T follicular helper cell (primary cell): ENCODE data around the gene INSYN2B.
"Not testable (repeated sequence)": the region's sequence is repeated elsewhere in the genome, so short reads cannot be mapped to it uniquely, and the experiment has no call there.

Experiments
- DNase-seq: peaks from one replicate; pipeline ENCODE4 v3.0.0-alpha.2; 2020; ENCODE audit warnings: low read depth

INSYN2B gene

DNA sequence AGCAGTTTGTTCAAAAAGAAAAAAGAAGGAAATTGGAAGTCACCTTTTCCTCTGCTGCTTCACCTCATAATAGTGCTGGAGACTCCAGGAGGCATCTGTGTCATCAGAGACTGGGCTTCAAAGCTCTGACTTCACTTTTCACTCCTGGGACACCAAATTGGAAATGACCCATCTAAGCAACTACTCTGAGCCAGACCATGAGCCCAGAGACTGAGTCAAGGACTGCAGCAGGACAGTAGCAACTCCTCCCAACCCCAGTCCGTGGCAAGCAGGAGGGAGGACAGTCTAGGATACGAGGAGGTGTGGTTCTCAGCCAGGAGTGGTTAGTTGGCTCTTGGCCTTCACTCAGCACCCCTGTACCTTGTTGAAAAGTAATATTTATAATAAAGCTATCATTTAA is 131.5 kb downstream of the INSYN2B start:
- no peak for DNase-seq

DNA sequence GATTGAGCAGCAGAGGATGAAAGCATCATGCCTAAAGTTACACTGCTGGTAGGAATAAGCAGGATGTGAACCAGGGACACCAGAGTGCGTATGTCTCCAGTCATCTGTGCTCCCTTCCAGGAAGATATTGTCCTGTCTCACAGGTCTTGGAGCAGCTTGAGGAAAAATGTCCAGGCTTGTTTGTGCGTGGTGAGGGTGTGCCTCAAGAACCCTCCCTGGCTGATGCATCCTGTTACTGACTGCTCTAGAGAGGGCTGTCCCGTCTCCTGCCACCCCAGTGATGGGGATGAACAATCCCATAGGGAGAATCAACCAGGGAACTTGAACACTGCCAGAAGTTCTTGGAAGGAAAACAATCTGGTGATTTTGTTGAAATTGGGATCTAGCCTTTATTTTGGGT is 132.0 kb downstream of the INSYN2B start:
- no peak for DNase-seq

DNA sequence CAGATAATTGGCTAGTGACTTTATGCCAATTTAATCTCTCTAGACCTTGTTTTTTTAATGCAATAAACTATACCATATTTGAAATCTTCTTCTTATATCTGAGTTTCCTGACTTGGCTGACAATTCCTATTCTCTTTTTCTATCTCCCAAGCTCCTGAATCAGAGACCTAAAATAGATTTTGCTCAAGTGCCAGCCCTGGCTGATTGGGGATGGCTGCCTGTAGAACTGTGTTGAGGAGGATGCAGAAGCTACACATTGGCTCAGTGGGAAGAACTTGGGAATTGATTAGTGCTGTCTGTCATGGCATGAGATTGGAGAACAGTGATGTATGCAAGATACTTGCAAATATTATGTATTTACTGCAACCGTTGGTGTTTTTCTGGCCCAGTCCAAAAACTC is 132.8 kb downstream of the INSYN2B start:
- no peak for DNase-seq

DNA sequence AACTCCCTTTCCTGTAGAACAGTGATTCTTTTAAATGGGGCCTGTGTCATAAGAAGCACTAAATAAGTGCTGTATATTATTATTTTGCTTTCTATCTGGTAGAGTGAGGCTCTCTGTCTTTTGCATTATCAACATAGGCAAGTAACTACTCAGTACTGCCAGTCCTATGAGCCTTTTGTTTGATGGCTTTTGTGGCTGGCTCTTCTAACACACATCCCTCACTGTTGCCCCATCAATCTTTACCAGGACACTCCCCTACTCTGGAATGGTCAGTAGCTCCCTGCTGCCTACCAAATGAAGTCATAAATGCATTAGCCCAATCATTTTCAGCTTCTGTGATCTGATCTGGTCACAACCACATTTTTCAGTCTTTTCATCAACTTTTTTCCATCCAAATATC is 137.6 kb downstream of the INSYN2B start:
- no peak for DNase-seq

DNA sequence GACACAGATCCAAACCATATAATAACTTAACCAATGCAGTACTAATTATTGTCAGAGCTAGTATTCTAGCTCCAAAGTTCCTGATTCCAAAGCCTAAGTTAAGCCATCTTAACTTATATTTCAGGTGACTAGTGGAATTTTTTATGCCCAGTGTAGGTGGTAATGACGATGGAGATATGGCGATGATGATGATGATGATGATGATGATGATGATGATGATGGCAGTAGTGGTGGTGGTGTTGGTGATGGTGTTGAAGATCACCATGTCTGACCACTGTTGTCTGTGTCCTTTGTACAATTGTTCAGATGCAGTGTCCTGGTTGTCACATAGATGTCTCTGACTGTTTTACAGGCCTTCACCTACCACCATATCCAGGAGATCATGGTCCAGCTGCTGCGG is 139.9 kb downstream of the INSYN2B start:
- no peak for DNase-seq

DNA sequence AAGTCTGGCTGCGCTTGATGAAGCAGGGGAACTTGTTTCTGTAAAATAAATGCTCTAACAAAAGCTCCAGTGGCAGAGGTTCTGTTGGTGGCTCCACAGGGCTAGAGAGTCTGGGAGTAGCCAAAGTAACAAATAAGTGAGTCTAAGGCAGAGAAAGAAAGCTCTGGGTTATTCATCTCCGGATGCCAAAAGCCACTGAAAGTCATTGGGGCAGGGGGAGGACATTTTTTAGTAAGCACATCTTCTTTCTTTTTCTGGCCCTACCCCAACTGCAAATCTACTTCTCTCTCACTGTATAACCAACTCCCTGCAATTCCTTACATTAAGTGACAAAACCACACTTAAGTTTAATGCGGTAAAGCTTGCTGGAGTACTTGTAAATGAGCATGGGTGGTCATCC is 141.6 kb downstream of the INSYN2B start:
- DNase-seq = no peak

DNA sequence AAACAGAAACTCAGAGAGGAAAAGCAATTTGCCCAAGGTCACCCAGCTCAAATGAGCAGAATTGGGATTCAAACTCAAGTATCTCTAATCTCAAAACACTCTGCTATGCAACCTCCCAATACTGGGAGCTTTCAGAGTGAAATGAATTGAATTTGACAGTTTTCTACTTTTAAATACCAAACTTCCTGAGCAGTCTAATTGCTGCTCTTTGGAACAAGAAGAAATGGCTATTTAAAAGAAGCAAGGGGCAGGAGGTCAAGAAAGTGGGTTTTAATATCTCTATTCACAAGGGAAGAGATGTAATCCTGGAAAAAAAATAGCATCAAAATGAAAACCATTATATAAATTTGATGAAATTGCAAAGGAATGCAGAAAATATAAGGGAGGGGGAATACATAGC is 142.6 kb downstream of the INSYN2B start:
- no peak for DNase-seq

DNA sequence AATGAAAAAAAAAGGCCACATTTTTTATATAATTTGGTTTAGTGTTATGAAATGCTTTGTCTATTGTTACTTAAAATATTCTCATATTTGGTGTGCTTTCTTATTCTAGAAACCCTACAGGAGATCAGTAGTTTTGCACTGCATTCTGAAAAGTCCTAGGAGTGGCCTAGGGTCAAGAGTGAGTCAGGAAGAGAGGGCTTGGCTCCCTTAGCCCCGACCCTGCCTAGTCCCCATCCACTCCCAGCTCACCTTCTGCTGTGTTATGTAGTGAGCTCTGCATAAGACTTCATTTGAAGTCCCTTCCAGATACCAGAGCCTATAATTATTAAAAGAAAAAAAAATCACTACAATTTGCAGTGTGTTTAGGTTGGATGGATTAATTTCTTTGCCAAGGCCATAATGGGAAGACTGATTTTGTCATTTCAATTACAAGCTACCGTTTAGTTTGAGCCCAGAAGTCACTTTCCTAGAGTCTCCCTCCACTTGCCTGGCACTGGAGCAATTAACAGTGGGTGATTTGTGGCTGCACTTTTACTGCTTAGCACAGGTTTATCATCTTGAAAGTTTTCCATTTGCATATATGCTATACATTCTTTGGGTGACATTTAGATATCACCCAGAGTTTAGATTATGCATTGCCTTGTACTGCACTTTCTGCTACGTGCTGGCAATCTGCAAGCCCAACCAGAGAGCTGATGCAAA is 143.3 kb downstream of the INSYN2B start:
- no peak for DNase-seq

DNA sequence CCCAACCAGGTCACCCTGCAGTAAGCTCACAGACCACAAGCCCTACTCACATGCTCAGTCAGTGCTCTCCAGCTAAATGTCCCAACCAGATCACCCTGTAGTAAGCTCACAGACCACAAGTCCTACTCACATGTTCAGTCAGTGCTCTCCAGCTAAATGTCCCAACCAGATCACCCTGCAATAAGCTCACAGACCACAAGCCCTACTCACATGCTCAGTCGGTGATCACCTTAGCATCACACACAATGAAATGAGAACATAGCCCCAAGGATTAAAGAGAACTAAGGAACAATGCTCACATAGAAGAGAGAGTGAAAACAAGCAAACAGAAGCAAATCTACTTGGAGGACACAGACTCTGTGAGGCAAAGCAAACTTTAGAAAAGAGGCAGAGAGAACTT is 145.8 kb downstream of the INSYN2B start:
- DNase-seq = not testable (repeated sequence)

DNA sequence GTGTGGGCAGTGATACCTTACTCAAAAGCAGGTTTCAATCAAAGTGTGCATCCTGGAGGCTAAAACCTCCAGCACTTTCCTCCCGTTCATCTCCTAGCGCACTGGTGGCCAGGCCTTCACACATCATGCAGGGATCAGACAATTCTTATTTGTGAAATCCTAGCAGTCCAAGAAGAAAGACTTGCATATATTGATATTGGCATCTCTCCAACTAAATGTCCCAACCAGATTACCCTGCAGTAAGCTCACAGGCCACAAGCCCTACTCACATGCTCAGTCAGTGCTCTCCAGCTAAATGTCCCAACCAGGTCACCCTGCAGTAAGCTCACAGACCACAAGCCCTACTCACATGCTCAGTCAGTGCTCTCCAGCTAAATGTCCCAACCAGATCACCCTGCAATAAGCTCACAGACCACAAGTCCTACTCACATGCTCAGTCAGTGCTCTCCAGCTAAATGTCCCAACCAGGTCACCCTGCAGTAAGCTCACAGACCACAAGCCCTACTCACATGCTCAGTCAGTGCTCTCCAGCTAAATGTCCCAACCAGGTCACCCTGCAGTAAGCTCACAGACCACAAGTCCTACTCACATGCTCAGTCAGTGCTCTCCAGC is 146.5 kb downstream of the INSYN2B start:
- not testable (repeated sequence) for DNase-seq

DNA sequence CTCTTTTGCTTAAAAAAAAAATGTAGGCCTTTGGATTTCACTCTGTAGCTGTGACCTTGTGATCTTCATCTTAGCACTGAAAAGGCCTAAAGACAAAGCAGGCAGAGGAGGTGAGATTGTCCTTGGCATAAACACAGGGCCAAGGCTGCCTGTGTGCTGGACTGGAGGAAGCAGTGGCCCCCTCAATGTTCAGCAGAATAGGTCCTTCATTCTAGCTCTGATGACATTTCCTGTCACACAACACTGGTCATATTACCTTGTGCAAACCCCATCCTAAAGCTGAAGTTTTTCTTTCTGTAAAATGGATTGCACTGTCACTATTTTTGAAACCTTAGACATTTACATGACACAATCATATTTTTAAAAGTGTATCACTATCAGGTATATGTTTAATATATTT is 147.4 kb downstream of the INSYN2B start:
- DNase-seq = no peak

DNA sequence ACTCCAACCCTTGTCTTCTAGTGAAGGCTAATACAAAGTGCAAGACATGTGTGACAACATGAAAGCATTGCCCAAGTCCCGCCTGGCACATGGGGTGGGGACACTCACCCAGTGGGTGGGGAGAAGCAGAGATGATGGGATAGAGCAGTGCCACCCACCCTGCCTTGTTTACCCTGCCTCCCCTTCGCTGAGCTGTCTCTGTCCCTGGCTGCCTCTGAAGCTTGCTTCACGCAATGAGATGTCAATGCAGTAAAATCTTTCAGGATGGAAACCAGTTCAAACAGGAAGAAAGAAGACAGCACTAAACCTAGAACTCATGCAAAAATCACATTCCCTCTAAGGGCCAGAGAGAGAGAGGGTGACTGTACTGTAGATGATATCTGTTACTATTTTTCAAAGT is 148.0 kb downstream of the INSYN2B start:
- no peak for DNase-seq

DNA sequence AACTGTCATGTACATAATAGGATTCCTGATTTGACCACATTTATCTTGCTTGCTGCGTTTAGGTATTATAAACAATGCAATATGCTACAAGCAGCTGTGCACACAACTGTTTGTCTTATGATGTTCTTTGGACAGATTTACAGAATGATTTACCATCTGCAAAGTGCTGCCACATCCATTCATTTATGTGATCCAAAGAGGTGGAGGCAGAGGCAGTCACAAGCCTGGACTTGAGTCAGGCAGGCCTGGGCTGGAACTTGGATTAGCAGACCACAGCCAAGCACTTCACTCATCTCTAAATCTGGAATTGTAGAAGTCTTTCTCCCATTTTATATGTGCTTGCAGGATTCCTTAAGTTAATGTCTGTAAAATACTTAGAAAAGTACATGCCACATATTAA is 149.0 kb downstream of the INSYN2B start:
- DNase-seq = no peak

DNA sequence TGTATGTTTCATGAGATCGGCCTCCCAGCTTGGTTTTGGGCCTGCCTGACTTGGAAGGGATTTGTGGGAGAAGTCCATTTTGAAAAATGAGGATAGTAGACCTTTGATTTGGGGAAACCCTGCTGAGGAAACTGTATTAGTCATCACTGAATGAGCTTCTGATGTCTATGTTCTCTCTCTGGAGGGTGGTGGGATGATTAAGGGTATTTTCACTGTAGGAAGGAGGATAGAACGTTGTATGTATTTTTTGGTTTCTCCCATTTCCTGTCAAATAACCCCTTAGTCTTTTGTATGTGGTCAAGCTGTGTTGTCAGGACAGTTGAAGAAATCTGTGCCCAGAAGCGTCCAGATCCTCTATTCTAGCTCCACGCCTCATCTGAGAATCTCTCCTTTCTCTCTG is 151.9 kb downstream of the INSYN2B start:
- DNase-seq = no peak

DNA sequence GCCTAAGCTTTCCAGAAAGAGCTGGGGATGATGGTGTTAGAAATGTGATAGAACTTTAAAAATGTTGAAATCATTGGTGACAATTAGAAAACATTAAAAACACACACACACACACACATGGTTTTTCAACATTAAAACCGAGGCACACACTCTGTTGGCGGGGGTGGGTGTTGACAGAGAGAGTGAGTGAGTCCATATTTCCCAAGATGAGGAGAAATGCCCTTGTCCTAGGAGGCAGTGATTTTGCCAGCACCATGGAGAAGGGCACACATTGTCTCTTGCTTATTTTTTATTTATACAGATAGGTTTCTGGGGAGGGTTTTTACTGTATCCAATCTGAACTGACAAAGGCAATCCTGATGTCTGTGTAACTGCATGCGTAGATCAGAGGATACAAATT is 152.5 kb downstream of the INSYN2B start:
- DNase-seq = no peak

DNA sequence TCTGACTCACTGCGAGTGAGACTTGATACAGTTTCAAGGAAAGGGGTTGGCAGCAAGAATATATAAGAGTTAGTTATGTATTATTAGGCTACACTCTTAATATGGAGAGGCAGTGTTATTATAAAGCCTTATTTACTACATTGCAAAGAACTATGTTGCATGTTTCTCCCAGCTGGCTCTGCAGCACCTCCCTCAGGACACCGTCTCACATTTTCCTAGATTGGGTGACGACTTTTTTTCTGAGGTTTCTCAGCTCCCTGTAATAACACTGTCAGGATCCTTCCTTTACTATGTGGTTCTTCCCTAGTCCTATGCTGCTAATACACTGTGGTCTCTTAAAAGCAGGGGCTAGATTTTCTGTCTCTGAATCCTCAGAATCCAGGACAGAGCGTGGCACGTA is 153.7 kb downstream of the INSYN2B start:
- DNase-seq = no peak

DNA sequence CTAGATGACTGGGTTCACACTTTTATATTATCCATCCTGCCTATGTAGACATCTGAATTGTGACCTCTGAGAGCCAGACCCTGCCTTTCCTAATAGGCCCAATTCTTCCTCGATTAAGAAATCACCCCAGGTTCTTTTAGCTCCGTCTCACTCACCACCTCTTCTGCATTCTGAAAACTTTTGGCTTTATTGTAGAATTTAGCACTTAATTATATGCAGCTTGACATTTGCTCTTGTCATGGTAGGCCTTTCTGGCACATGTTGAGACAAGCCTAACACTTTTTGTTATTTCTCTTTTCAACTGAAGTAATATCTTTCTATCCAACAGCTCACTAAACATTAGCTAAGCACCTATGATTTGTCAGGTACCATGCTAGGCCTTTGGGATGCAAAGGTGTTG is 163.3 kb downstream of the INSYN2B start:
- no peak for DNase-seq

DNA sequence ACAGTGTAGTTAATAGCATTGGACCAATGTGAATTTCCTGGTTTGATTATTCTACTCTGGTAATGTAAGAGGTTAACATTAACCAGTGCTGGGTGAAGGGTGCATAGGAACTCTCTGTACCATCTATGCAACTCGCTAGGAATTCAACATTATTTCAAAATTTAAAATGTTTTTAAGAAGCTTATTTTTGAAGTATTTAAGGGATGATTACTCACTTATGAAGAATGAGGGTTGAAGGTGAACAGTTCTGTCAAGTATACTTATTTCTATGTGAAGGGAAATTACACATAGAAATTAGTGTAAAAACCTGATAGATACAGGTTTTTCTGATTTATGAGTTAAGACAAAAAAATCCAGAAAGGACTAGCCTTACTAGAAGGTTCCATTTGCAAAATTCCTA is 165.8 kb downstream of the INSYN2B start:
- no peak for DNase-seq
